Spleen (tissue), 7 donors: ENCODE data around the gene SEMA5A.

ENCODE experiments used
- POLR2A ChIP-seq, 3 donors: fragments of 450-650 bp; IDR thresholded peaks; one replicate each; pipeline ENCODE4 v1.5.1; 2017; ENCODE audit warnings: antibody characterized with exemption in 3 of 3, mild to moderate bottlenecking in 1 of 3
- POLR2AphosphoS5 ChIP-seq, 3 donors: sonication (generic); formaldehyde crosslinking; IDR thresholded peaks; one replicate each; pipeline ENCODE4 v1.5.1; 2017; ENCODE audit warnings: antibody characterized with exemption in 3 of 3
- TF ChIP-seq, protein P1 (sequence below), 11 experiments: fragments of 200-600 bp in 7 of 11; fragments of 450-650 bp in 4 of 11; sonication (generic) in 4 of 11; IDR thresholded peaks in 8 of 11; conservative IDR thresholded peaks in 3 of 11; 1 replicate in 7 of 11; 2 replicates in 4 of 11; pipeline versions ENCODE4 v1.4.0 to v1.8.0; 2016 to 2021; ENCODE audit warnings: antibody characterized with exemption in 11 of 11, inconsistent platforms in 4 of 11, mild to moderate bottlenecking in 1 of 11
- donor health status: DM: no; HTN: no; CAD: no; lungs with moderate emphysema.
- donor health status: DM: no; HTN: no; CAD: no.
- donor health status: DM: no; HTN: no; CAD: no.

DNA sequence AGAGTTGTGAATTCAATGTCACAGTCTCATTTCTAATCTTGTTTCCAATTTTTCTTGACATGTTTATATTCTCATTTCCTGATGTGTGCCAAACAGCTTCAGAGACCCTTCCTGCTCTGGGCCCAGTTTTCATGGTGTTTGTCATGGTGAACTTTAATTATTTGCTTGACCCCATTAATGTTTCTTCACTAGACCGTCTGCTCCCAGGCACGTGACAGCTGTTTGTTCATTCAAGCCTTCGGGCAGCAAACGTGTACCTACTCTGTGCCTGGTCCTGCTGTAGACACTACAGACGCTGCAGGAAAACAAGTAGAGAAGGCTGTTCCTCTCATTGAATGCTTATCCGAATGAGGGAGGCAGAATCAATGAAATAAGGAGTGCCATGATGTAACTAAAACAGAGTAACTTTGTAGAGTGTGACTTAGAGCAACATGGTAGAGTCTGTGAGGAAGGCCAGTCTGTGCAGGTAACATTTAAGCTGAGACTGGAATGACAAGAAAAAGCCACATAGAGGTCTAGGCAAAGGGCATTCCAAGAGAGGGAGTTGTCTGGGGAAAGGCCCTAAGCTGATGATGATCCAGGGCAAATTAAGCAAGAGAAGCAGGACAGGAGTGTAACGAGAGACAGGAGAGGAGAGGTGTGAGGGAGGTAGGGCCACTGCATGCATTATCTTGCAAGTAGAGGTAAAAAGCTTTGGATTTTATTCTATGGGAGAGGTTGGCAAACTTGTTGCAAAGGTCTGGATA, 191.4 kb downstream of the SEMA5A start:
- TF ChIP-seq, protein P1, sequence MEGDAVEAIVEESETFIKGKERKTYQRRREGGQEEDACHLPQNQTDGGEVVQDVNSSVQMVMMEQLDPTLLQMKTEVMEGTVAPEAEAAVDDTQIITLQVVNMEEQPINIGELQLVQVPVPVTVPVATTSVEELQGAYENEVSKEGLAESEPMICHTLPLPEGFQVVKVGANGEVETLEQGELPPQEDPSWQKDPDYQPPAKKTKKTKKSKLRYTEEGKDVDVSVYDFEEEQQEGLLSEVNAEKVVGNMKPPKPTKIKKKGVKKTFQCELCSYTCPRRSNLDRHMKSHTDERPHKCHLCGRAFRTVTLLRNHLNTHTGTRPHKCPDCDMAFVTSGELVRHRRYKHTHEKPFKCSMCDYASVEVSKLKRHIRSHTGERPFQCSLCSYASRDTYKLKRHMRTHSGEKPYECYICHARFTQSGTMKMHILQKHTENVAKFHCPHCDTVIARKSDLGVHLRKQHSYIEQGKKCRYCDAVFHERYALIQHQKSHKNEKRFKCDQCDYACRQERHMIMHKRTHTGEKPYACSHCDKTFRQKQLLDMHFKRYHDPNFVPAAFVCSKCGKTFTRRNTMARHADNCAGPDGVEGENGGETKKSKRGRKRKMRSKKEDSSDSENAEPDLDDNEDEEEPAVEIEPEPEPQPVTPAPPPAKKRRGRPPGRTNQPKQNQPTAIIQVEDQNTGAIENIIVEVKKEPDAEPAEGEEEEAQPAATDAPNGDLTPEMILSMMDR (IDR thresholded peaks at IDR 0.05 in 8 of 11, conservative IDR thresholded peaks at IDR 0.05 in 3 of 11), result no peak
- no peak for TF ChIP-seq POLR2A (IDR thresholded peaks at IDR 0.05)
- no peak for TF ChIP-seq POLR2AphosphoS5 (IDR thresholded peaks at IDR 0.05)
